Hippocampal formation (tissue), 2 donors: Measurements from ENCODE around the gene ZNF808.
A peak's percentile ranks its signal among the peaks of the same experiment; 100 is the strongest.
"Not testable (repeated sequence)": the region's sequence is repeated elsewhere in the genome, so short reads cannot be mapped to it uniquely, and the experiment has no call there.

Experiments
- DNase-seq, 2 donors: peaks; one replicate each; lab custom pipeline; 2025; lab: John Stamatoyannopoulos, UW

The ZNF808 gene

DNA sequence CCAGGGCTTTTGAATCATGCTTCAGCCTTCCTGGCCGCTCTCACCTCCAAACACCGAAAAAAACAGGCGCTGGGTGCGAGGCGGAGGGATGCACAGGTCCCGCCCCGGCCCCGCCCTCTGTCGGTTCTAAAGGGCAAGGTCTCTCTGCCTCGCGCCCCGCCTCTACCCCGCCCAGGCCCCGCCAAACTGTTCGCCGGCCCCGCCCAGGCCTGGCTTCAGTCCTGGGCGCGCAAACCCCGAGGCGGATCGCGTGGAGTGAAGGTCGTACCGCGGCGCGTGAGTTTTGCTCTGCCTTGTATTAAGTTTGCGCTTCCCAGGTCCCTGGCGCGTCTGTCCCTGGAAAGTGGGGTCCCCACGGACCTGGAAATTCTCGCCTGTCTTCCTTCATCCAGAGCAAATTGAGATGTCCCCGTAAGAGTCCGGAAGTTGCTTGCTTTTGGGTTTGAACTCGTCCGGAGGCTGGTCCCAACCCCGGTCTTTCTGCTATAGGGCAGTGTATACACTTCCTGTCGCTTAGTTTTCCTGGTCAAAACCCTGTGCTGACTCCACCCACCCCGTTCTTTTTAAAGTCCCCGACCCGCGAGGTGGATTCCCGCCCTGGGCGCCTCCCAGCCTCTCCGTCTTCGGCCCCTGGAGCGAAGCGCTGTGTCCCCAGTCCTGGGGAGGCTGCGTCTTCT lies 8.4 kb downstream of the ZNF808 start:
- peak; percentile 27 to 60 for DNase-seq

DNA sequence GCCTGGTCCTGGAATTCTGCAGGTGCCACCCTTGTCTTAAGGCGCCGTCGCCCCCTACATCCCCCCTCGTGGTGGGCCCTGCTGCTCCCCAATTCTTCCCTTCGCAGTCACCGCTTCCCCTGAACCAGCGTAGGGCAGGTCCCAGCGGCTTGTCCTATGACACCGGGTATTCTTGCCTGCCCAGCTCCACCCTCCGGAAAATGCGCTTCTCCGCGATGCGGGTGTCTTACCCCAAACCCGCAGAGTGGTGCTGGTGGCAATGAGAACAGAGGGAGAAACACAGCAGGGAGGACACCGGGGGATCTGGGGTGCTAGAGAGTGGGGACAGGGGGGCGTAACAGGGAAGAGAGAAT lies 9.0 kb downstream of the ZNF808 start:
- no peak for DNase-seq

DNA sequence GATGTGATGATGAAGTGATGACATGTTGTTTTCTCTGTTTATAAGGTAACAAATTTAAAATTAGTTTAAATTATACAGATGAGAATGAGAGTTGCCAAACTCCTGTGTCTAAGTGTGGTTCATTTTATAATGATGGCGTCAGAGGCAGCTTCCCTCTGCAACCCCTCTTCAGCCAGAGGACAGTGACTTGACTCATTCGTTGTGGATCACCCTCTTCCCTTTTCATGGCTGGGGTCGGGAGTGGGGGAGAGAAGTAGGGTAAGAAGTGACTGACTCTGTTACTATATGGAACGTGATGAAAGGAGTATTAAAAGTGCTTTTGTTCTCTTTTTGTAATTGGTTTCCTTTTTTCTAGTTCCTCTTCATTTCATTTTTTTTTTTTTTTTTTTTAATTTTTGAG lies 11.3 kb downstream of the ZNF808 start:
- not testable (repeated sequence) for DNase-seq

DNA sequence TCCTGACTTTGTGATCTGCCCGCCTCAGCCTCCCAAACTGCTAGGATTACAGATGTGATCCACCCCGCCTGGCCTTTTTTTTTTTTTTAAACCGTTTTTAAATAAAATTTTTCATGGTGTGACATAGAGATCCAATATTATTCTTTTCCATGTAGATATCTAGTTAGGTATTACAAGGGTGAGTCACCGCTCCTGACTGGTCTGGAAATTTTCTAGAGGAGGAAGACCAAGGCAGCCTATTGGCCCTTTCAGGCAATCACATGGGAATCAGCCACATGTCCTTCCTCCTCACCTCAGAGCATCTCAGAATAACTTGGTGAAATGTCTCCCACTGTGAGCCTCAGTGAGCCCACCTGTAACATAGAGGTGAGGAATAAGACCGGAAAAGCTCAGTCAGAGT lies 13.7 kb downstream of the ZNF808 start:
- not testable (repeated sequence) for DNase-seq

DNA sequence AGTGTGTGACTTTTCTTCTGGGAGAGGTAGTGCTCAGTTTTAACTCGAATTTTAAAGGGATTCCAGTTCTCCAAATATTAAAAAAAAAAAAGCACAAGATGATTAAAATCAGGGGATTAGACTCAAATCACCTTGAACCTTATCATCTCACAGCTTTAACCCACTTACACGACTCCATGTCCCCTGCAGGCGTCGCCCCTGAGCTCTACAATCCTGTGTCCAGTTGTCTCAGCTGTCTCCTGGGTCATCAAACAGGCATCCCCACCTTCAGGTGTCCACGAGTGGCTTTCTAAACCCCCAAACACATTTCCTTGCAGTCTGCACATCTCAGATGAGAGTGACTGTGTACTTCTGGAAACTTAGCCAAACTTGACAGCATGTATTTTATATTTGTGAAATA lies 14.1 kb downstream of the ZNF808 start:
- DNase-seq, result no peak

DNA sequence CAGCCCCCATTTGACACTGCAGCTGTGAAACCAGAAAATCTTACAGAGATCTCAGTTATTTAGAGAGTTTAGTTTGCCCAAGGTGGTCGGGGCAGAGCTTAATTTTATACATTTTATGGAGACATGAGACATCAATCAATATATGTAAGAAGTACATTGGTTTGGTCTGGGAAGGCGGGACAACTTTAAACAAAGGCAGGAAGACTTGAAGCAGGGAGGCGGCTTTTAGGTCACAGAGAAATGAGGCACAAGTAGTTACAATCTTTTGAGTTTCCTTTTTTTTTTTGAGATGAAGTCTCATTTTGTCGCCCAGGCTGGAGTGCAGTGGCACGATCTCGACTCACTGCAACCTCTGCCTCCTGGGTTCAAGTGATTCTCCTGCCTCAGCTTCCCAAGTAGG lies 15.1 kb downstream of the ZNF808 start:
- not testable (repeated sequence) for DNase-seq

DNA sequence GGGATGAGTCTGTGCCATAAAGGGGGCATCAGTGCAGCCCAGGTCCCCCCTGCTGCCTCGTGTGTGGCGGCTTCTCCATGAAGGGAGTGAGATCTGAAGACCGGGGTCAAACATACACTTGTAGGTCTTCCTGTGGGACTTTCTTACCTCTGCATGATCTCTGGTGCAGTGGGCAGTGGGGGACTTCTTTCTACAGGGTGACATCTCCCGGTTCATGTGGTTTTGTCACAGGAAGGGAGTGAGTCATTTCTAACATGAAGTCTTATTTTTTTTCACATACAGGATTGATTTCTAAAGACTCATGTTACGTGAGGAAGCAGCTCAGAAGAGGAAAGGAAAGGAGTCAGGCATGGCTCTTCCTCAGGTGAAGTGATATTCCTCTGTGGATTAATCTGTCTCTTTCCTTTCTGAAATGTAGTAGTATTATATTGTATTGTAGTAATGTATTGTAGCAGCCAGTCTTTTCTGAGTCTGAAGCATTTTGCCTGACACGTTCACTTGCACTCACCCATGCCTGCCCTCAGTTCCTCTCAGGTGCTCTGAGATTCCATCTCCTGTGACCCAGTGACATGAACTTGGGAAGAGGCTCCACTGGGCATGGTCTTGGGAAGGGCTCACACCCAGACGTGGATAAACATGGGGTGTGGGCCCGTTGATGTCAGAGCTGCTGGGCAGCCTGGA lies 15.7 kb downstream of the ZNF808 start:
- DNase-seq, result no peak

DNA sequence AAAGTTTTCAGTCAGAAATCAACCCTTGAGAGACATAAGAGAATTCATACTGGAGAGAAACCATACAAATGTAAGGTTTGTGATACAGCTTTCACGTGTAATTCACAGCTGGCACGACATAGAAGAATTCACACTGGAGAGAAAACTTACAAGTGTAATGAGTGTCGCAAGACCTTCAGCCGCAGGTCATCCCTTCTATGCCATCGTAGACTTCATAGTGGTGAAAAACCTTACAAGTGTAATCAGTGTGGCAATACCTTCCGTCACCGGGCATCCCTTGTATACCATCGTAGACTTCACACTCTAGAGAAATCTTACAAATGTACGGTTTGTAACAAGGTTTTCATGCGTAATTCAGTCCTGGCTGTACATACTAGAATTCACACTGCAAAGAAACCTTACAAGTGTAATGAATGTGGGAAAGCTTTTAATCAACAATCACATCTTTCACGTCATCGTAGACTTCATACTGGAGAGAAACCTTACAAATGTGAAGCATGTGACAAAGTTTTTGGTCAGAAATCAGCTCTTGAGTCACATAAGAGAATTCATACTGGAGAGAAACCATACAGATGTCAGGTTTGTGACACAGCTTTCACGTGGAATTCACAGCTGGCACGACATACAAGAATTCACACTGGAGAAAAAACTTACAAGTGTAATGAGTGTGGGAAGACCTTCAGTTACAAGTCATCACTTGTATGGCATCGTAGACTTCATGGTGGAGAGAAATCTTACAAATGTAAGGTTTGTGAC lies 26.9 kb downstream of the ZNF808 start:
- DNase-seq, result no peak

DNA sequence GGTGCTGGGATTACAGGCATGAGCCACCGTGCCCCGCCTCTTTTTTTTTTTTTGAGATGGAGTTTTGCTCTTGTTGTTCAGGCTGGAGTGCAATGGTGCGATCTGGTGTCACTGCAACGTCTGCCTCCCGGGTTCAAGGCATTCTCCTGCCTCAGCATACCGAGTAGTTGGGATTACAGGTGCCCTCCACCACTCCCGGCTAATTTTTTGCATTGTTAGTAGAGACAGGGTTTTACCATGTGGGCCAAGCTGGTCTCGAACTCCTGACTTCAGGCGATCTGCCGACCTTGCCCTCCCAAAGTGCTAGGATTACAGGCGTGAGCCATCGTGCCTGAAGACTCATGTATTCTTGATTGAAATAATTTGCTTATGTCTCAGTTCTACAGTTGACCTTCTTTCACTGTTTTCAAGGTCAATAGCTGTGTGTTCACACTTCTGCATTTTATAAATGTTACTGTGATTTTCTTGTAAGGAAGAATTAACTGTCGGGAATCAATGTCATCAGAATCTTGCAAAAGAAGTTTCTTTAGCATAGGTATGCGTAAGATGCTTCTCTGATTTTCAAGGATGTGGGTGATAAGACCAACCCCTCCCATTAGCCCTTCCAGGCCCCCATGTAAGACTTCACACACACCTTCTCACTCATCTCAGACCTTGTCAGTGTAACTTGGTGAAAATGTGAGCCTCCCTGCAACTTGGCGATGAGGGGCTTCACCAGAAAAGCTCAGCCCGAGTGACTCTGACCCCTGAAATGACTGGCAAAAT lies 29.9 kb downstream of the ZNF808 start:
- DNase-seq, result no peak

DNA sequence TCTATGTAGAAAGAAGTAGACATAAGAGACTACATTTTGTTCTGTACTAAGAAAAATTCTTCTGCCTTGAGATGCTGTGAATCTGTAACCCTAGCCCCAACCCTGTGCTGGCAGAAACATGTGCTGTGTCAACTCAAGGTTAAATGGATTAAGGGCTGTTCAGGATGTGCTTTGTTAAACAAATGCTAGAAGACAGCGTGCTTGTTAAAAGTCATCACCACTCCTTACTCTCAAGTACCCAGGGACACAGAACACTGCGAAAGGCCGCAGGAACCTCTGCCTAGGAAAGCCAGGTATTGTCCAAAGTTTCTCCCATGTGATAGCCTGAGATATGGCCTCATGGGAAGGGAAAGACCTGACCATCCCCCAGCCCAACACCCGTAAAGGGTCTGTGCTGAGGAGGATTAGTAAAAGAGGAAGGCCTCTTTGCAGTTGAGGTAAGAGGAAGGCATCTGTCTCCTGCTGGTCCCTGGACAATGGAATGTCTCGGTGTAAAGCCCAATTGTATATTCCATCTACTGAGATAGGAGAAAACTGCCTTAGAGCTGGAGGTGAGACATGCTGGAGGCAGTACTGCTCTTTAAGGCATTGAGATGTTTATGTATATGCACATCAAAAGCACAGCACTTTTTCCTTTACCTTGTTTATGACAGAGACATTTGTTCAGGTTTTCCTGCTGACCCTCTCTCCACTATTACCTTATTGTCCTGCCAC lies 31.4 kb downstream of the ZNF808 start:
- not testable (repeated sequence) for DNase-seq

DNA sequence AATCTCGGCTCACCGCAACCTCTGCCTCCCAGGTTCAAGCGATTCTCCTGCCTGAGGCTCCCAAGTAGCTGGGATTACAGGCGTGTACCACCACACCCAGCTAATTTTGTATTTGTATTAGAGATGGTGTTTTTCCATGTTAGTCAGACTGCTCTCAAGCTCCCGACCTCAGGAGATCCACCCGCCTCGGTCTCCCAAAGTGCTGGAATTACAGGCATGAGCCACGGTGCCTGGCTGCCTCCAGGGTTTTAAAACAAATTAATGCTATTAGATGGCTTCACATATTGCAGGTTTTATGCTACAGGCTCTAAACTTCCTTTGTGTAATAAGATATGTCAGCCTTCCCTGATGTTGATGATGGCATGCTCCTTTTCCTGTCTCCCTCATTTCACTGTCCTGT lies 34.1 kb downstream of the ZNF808 start:
- not testable (repeated sequence) for DNase-seq

DNA sequence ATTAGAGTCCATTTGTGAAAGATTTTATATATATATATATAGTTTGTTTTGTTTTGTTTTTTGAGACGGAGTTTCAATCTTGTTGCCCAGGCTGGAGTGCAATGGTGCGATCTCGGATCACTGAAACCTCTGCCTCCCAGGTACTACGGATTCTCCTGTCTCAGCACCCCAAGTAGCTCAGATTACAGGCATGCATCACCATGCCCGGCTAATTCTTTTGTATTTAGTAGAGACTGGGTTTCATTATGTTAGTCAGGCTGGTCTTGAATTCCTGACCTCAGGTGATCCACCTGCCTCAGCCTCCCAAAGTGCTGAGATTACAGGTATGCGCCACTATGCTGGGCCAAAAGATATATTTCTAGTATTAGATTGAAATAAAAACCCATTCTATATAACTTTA lies 38.7 kb downstream of the ZNF808 start:
- no peak for DNase-seq

DNA sequence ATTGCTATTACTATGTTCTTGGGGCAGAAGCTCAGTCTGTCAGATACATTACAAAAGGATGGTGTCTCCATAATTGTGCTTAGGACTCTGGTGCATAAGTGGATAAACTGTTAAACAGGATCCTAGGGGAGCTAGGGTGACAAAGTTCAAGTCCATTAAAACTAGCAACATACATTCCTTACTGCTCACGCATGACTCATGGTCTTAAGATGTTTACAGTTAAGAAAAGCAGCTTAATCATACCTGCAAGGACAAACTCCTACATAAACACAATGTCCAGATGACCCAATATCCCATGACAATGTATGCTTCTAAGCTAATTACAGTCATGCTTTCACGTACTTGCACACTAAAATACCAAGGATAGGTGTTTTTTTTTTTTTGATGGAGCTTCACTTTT lies 39.1 kb downstream of the ZNF808 start:
- DNase-seq, result no peak

DNA sequence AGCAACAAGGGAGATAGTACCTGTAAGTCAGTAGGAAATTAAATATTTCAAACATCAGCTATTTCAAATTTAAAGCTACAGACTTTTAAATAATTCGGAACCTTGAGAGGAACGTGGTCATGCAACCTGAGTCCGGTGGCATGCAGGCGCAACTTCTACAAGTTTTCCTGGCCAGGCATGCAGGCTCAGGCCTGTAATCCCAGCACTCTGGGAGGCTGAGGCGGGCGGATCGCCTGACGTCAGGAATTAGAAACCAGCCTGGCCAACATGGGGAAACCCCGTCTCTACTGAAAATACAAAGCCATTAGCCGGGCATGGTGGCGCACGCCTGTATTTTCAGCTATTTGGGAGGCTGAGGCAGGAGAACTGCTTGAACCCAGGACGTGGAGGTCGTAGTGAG lies 40.5 kb downstream of the ZNF808 start:
- no peak for DNase-seq

DNA sequence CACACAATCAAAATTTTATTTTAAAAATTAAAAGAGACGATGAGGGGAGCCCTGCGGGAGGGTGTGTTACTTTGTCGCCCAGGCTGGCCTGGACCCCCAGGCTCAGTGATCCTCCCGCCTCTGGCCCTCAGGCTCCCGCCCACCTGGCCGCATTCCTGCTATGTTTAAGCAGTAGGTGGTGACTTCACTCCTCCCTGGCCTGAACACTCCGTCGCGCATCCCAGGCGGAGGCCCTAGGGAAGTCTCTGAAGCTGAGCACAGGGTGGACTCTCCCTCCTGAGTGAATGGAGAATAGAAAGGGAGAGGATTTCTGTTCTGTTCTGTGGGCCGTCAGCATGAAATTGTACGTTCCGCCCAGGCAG lies 42.2 kb downstream of the ZNF808 start:
- not testable (repeated sequence) for DNase-seq

DNA sequence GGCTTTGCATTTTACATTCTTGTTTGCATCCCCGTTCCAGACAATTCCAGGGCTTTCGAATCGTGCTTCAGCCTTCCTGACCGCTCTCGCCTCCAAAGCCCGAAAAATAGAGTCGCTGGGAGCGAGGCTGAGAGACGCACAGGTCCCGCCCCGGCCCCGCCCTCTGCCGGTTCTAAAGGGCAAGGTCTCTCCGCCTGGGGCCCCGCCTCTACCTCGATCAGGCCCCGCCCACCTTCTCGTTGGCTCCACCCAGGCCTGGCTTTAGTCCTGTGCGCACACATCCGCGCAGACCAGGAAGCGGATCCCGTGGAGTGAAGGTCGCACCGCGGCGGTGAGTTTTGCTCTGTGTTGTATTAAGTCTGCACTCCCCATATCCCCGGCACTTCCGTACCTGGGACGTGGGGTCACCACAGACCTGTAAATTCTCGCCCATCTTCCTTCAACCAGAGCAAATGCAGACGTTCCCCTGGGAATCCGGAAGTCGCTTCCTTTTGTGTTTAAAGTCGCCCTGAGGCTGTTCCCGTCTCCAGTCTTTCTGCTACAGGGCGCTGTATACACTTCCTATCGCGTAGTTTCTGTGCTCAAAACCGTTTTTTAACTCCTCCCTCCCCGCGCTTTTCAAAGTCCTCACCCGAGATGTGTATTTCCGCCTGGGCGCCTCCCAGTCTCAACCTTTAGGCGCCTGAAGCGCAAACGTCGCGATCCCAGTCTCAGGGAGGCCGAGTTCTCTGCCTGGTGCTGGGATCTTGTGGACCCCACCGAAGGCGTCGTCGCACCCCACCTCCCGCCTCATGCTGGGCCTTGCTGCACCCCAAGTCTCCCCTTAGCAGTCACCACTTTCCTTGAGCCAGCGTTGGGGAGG lies 42.8 kb downstream of the ZNF808 start, which contains the start of gene ZNF701:
Gene ZNF701 (plus strand): TSS at position 288 of the 862 bp plus-strand sequence. CDS start 3,861 bp downstream, outside the sequence.
- peak; percentile 90 to 93 for DNase-seq

DNA sequence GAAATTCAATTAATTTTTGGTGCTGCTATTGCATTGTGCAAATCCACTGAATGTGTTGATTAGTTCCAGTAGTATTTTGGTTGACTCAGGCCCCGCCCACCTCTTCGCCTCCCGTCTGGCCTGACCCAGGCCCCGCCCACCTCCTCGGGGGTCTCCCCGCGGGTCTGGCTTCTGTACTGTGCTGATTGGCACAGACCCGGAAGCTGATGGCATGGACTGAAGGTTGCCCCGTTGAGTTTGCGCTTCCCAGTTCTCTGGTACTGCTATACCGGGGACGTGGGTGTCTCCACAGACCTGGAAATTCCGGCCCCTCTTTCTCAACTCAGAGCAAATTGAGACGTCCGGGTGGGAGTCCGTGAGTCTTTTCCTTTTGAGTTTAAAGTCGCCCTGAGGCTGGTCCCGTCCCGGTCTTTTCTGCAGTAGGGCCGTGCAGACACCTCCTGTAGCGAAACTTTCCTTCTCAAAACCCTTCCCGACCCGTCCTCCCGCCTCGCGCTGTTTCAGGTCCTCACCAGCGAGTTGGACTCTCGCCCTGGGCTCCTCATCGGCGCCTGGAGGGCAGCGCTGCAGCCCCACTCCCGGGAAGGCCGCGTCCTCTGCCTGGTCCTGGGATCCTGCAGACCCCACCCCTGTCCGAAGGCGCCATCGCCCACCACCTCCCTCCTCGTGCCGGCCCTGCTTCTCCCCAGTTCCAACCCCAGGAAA lies 57.4 kb downstream of the ZNF808 start:
- no peak for DNase-seq

DNA sequence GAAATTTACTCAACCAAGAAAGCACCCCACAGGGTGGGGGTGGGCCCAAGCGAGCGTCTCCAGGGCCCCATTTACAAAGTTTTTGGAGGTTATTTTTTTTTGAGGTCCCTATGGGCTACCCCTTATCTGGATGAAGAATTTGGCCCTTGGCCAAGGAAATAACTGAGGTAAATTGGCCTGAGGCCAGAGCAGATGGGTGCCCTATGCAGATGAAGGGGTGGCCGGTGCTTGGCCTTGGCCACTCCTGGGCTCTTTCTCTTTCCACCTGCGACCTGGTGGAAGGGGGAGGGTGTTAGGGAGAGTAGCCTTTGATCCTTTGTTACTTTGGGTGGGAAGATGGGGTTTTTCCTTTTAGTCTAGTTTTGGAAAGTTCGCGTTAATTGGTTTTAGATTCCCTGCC lies 58.1 kb downstream of the ZNF808 start:
- no peak for DNase-seq

DNA sequence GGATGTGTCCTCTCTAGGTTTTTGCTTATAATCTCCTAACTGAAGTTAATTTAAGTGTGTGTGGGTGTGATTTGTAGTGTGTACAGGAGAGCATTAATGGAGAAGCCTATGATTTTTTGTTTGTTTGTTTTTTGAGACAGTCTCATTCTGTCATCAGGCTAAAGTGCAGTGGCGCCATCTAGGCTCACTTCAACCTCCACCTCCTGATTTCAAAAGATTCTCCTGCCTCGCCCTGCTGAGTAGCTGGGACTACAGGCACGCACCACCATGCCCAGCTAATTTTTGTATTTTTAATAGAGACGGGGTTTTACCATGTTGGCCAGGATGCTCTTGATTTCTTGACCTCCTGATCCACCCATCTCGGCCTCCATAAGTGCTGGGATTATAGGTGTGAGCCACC lies 63.3 kb downstream of the ZNF808 start:
- no peak for DNase-seq

DNA sequence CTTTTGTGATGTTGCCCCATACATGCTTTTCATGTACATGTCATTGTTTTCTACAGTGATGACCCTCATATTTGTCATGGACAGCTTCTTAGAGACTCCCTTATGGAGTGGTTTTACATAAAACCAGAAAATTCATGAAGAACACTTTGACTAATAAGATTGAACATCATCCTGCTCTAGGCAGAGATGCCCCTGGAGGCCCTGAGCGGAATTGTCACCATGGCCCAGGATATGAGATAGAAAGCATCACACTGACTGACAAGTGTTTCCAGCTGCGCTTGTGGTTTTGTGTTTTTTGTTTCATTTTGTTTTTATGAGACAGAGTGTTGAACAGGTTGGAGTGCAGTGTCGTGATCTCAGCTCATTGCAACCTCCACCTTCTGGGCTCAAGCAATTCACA lies 64.8 kb downstream of the ZNF808 start:
- DNase-seq, result no peak
